ENCODE data around the gene CDKN2B. TPM values are rescaled to one million over a fixed set of nuclear protein-coding genes. Genes with fewer than 3 reads are reported as not detected.
A peak's percentile ranks its signal among the peaks of the same experiment; 100 is the strongest.

The CDKN2B gene
- total RNA-seq, 1 donor from 2014 or later = 5.1 TPM

DNA sequence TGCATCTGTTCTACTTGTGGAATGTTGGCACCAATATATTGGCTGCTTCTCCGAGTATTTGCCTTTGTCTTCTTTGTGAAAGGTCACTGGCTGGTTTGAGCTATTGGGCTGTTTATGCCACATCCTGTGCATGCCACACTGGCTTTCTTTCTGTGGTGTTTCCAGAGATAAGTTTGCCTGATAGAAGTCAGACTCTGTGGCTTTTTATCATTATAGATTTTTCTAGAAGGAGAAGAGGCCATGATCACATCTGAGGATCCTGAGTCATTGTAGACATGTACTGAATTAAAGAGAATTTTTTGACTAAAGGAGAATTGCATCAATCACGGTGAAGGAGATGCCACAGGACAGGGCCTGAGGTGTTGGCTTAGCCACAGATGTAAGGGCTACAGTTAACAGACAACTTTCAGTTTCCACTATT lies 26.5 kb upstream of the CDKN2B start:
- DNase-seq (ENCODE audit: low read depth in 2 of 2) = no peak

DNA sequence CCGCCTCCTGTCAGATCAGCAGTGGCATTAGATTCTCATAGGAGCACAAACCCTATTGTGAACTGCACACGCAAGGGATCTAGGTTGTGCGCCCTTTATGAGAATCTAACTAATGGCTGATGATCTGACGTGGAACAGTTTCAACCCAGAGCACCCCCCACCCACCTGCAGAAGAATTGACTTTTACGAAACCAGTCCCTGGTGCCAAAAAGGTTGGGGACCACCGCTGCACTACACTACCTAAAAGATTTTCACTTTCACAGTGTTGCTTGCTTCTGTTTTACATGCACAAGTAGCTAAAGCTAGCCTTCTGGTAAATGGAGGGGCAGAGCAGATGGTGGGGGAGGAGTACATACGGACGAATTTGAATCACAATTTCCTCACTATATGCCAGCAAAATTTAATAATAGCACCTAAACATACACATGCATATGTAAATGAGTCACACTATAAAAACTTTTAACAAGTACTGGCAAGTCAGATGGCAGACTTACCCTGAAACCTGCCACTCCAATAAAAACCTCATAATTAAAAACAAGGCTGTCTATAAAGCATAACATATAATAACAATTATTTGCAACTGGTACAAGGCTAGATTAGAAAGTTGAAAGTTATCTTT lies 24.0 kb upstream of the CDKN2B start:
- no peak for DNase-seq (ENCODE audit: low read depth in 2 of 2)

GRCh38 chr9:22031655-22032411 lies 22.7 kb upstream of the CDKN2B start:
- DNase-seq (ENCODE audit: low read depth in 2 of 2) = no peak

DNA sequence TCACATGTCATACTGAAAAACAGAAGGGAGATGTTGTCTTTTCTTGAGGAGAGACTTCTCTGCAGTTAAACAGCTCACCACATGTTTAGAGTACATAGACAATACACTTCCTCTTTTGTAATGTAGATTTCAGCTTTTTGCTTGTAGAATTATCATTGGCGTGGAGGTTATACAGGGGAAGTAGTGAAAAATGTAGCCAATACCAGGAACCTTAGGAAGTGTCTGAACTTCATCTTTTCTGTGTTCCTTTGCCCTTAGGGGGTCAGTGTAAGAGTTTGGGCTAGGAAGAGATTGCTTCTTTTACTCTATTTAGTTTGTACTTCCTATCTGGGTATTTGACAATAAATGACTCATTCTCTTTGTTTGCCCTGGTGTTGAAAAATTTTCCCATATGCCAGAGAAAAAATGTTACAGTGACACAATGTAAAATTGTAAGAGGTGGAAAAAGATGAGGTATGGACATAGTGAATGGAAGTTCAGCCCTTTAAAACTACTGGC lies 21.0 kb upstream of the CDKN2B start:
- peak; percentile 74 to 78 for DNase-seq (ENCODE audit: low read depth in 2 of 2)

- DNase-seq (ENCODE audit: low read depth in 2 of 2) = no peak
Measured at GRCh38 chr9:22029231-22029630, 20.1 kb upstream of the CDKN2B start.

- DNase-seq (ENCODE audit: low read depth in 2 of 2) = no peak
Measured at GRCh38 chr9:22028394-22028793, 19.3 kb upstream of the CDKN2B start.

GRCh38 chr9:22026696-22027095 lies 17.6 kb upstream of the CDKN2B start:
- DNase-seq (ENCODE audit: low read depth in 2 of 2) = no peak

GRCh38 chr9:22022396-22022795 lies 13.3 kb upstream of the CDKN2B start:
- DNase-seq (ENCODE audit: low read depth in 2 of 2) = no peak

DNA sequence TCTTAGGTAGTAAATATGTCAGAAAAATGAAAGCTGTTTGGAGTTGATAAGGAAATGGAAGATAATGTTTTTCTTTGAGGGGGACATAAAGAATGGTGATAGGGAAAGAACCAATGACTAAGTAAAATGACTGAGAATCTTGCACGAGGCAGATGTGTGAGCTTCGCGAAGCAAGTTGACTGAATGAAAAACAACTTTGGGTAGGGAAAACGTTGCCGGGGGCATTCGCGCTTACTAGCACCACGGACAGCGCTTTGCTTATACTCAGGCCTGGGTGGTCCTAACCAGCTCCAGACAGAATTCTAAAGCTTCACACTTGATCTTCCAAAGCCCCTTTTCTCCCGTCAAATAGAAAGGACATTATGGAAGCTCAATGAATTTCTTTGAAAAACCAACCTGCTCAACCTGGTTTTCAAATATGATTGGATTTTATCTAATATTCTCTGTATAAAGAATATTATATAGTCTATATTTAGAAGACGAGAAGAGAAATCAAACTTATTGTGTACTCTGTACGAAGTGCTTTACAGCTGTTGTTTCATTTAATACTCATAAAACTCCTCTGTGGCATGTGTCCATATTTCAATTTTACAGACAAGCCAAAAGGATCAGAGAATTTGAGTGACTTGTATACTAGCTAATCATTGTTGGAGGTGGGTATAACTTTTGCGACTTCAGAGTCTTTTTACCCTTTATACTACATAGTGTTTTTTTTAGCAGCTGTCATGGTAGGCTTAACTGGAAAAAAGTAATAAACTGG lies 1.9 kb upstream of the CDKN2B start:
- peak in 1 of 2 donors; percentile 64 for DNase-seq (ENCODE audit: low read depth in 2 of 2)

- no peak for DNase-seq (ENCODE audit: low read depth in 2 of 2)
Measured at GRCh38 chr9:22009506-22009867, 382 bp upstream of the CDKN2B start.

DNA sequence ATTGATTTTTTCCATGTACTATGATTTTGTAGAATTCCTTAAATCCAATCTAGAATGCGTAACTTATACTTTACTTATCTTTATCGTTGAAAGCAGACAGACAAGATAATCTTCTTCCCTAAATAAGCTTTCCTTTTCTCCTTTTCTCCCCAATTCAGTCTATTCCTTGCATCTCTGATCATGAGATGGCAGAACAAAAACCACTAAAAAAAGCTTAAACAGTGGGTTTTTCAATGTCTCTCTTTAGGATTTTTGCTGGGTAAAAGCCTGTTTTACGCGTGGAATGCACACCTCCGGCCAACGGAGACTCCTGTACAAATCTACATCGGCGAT lies 755 bp downstream of the CDKN2B start:
- DNase-seq (ENCODE audit: low read depth in 2 of 2) = no peak

- peak in 1 of 2 donors; percentile 32 for DNase-seq (ENCODE audit: low read depth in 2 of 2)
Measured at GRCh38 chr9:22005702-22006606, 3.2 kb downstream of the CDKN2B start.

GRCh38 chr9:22005021-22005701 lies 3.9 kb downstream of the CDKN2B start:
- DNase-seq (ENCODE audit: low read depth in 2 of 2) = peak in 1 of 2 donors; percentile 43

- DNase-seq (ENCODE audit: low read depth in 2 of 2) = no peak
Measured at GRCh38 chr9:22002038-22002437, 7.1 kb downstream of the CDKN2B start.

DNA sequence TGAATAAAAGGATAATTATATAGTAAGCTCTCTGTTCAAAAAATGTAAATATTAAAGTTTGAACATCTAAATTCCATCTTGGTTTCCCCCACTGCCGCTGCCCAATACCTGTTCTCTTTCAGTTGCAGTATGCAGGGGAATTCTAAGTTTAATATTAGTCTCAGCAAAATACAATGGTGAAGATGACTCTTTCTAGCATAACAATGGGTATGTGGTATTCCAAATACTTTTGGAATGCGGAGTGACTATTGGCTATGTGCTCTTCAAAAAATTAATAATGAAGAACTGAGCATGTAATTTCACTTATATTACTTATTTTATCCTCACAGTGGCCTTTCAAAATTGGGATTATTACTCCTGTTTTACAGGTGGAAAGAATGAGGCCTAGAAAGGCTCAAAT lies 11.1 kb downstream of the CDKN2B start:
- no peak for DNase-seq (ENCODE audit: low read depth in 2 of 2)

DNA sequence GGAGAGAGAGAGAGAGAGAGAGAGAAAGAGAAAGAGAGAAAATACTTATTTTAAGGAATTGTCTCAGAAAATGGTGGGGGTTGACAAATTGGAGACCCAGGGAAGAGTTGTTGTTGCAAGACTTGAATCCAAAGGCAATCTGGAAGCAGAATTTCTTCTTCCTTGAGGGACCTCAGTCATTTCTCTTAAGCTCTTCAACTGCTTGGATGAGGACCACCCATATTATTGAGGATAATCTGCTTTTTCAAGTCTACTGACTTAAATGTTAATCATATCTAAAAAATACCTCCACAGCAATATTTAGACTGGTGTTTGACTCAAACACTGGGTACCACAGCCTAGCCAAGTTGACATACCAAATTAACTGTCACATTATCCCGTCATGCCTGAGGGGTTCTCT lies 11.6 kb downstream of the CDKN2B start:
- no peak for DNase-seq (ENCODE audit: low read depth in 2 of 2)

- no peak for DNase-seq (ENCODE audit: low read depth in 2 of 2)
Measured at GRCh38 chr9:21996858-21997257, 12.2 kb downstream of the CDKN2B start.

- DNase-seq (ENCODE audit: low read depth in 2 of 2) = no peak
Measured at GRCh38 chr9:21996438-21996837, 12.7 kb downstream of the CDKN2B start.

- DNase-seq (ENCODE audit: low read depth in 2 of 2) = peak in 1 of 2 donors; percentile 66
Measured at GRCh38 chr9:21995666-21996398, 13.3 kb downstream of the CDKN2B start.

DNA sequence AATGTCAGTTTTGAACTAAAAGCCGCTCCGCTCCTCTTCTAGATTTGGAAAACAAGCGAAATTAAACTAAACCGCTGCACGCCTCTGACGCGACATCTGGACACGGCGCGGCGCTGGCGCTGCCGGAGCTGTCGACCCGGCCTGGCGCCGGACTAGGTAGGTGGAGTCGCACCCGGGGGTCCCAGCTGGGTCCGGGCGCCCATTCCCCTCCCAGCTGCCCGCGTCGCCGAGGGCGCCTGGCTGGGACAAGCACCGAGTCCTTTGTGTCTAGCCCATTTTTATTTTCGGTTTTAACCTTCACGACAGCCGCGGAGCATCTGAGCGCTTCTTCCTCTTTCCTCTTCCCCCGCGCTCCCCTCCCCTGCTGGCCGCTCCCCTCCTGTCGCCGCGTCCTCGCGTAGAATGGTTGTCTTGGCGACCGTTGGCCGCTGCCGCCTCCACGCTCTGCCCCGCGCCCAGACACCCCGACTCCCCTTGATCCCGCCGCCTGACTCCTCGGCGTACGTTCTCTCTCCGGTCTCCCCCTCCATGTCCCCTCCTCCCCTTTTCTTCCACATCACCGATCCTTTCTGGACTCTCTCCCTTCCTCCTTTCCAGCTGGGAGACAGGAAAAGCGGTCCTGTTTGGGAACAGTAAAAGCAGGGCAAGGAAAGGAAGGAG lies 14.0 kb downstream of the CDKN2B start:
- peak; percentile 47 to 79 for DNase-seq (ENCODE audit: low read depth in 2 of 2)
